ENCODE measurements around the gene CD101. TPM values are rescaled to one million over a fixed set of nuclear protein-coding genes. Genes with fewer than 3 reads are reported as not detected.

Gene CD101
- total RNA-seq, 2 experiments from 2014 or later, result 2.5 to 3.2 TPM

DNA sequence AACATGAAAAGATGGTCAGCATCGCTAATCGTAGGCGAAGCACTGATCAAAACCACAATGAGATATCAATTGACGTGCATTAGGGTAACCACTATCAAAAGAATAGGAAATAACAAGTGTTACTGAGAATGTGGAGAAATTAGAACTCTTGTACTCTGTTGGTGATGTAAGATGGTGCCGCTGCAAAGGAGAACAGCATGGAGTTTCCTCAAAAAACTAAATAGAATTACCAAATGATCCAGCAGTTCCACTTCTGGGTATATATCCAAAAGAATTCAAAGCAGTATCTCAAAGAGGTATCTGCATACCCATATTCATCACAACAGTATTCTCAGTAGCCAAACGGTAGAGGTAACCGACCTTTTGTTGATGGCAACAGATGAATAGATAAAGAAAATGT lies 8.3 kb upstream of the CD101 start:
- Mint-ChIP-seq H3K4me1 (ENCODE audit: low read depth) (peaks cover 27% of the 10 kb centered on the region), H3K27me3 (no peaks in the 10 kb centered on the region), H3K27ac (no peak overlapping the region), H3K36me3 (ENCODE audit: low read depth) (peaks cover 5% of the 10 kb centered on the region), H3K4me3 (no peak overlapping the region), H3K9me3 (no peaks in the 10 kb centered on the region)
- POLR2A ChIA-PET, result no interaction called here
- CTCF ChIA-PET, result no interaction called here
- DNase-seq (no peak), ATAC-seq (no peak)
- intact Hi-C loops (cut with micrococcal nuclease), result no loop called here
- TF ChIP-seq, protein P1, sequence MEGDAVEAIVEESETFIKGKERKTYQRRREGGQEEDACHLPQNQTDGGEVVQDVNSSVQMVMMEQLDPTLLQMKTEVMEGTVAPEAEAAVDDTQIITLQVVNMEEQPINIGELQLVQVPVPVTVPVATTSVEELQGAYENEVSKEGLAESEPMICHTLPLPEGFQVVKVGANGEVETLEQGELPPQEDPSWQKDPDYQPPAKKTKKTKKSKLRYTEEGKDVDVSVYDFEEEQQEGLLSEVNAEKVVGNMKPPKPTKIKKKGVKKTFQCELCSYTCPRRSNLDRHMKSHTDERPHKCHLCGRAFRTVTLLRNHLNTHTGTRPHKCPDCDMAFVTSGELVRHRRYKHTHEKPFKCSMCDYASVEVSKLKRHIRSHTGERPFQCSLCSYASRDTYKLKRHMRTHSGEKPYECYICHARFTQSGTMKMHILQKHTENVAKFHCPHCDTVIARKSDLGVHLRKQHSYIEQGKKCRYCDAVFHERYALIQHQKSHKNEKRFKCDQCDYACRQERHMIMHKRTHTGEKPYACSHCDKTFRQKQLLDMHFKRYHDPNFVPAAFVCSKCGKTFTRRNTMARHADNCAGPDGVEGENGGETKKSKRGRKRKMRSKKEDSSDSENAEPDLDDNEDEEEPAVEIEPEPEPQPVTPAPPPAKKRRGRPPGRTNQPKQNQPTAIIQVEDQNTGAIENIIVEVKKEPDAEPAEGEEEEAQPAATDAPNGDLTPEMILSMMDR (IDR thresholded peaks at IDR 0.05), result no peak

DNA sequence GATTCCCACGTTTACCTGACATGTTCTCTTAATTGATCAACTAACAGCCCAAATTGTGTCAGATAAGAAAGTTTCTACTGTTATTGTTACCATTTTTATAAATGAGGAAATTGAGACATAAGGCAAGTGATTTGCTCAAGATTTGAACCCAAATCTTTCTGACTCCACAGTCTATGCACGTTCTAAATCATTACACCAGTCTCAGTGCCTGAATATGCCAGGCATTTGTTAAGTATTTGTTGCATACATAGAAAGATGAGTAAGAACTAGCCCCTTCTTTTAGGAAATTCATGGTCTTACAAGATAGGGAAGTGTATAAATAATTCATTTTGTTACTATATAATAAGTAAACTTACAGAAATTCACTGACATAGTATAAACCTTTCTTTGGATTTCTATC lies 7.1 kb upstream of the CD101 start:
- POLR2A ChIA-PET, result no interaction called here
- H3K9me3 Mint-ChIP-seq, result no peaks in the 10 kb centered on the region
- no peaks in the 10 kb centered on the region for H3K36me3 Mint-ChIP-seq (ENCODE audit: low read depth)
- H3K4me1 Mint-ChIP-seq (ENCODE audit: low read depth), result peaks cover 19% of the 10 kb centered on the region
- CTCF ChIA-PET, result interaction anchor here (0.9 kb wide), 1 partner anchor 62 kb away, joined by 3 read pairs; no protein-coding TSS in a partner anchor
- H3K27ac Mint-ChIP-seq, result no peak overlapping the region
- DNase-seq (no peak), ATAC-seq (no peak)
- H3K4me3 Mint-ChIP-seq, result no peak overlapping the region
- TF ChIP-seq, protein P1 (IDR thresholded peaks at IDR 0.05), result no peak
- no peaks in the 10 kb centered on the region for H3K27me3 Mint-ChIP-seq
- intact Hi-C loops (cut with micrococcal nuclease), result no loop called here

DNA sequence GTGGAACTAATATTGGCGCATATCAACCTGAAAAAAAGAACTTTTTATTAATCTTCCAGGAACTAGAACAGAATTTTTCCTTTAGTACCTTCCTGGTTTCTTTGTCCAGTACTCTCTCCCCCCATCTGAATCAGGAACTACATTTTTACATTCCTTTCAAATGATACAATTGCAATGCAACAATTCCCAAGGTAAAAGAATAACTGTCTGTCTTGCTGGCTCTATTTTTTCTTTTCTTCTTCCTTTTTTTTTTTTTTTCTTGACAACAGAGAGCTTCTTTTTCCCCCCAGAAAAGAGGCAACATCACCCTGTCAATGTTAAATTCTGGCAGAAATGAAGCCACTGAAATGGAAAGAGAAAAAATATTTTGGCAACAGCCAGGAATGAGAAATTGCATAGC lies 4.5 kb upstream of the CD101 start:
- ChIA-PET POLR2A (interaction anchor here (1.1 kb wide), 2 partner anchors 10 to 11 kb away, joined by 4 read pairs; no protein-coding TSS in a partner anchor), CTCF (no interaction called here)
- H3K27me3 Mint-ChIP-seq, result no peaks in the 10 kb centered on the region
- H3K9me3 Mint-ChIP-seq, result peaks cover 2% of the 10 kb centered on the region
- ATAC-seq (no peak), DNase-seq (no peak)
- H3K4me1 Mint-ChIP-seq (ENCODE audit: low read depth), result peaks cover 27% of the 10 kb centered on the region
- H3K27ac Mint-ChIP-seq, result no peak overlapping the region
- no peak overlapping the region for H3K4me3 Mint-ChIP-seq
- H3K36me3 Mint-ChIP-seq (ENCODE audit: low read depth), result peaks cover 1% of the 10 kb centered on the region
- TF ChIP-seq, protein P1 (IDR thresholded peaks at IDR 0.05), result no peak
- intact Hi-C loops (cut with micrococcal nuclease), result no loop called here

DNA sequence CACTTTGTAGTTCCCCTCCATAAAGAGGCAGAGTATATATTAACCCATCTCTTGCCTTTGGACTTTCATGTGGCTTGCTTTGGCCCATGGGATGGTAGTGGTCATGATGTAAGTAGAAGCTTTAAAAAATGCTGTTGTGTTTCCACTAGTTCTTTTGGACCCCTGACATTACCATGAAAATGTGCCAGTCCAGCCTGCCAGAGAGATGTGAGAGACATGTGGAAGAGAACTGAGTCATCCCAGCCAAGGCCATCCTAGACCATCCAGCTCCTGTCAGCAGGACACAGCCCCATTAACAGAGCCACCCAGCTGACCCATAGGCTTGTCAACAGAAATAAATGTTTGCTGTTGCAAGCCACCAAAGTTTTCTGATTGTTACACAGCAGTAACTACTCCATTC lies 3.9 kb upstream of the CD101 start:
- POLR2A ChIA-PET, result no interaction called here
- TF ChIP-seq, protein P1 (IDR thresholded peaks at IDR 0.05), result no peak
- peaks cover 30% of the 10 kb centered on the region for H3K4me1 Mint-ChIP-seq (ENCODE audit: low read depth)

DNA sequence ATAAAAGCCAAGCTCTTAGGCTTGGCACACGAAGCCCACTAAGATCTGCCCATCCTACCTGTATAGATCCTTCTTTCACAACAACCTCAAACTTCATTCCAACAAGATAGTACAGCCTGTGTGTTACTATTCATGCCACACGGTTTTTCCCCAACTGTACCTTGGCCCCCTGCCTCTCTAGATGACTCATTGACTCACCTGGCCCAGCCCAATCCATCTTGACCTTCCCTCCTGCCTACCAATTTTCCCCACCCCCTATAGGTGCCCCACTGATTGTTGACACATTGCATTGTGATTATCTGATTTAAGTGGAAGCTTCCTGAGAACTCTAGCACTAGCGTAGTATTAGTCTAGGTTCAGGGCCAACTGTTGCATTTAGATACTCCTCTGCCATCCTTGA lies 2.0 kb upstream of the CD101 start:
- H3K4me1 Mint-ChIP-seq (ENCODE audit: low read depth), result peaks cover 44% of the 10 kb centered on the region
- peaks cover 6% of the 10 kb centered on the region for H3K36me3 Mint-ChIP-seq (ENCODE audit: low read depth)
- ATAC-seq (no peak), DNase-seq (no peak)
- TF ChIP-seq, protein P1 (IDR thresholded peaks at IDR 0.05), result no peak
- CTCF ChIA-PET, result interaction anchor here (1.0 to 2.1 kb wide), 2 partner anchors 275 to 327 kb away, joined by 3 to 4 read pairs; no protein-coding TSS in a partner anchor
- H3K27me3 Mint-ChIP-seq, result no peaks in the 10 kb centered on the region
- H3K4me3 Mint-ChIP-seq, result no peak overlapping the region
- POLR2A ChIA-PET, result interaction anchor here (1.2 to 1.9 kb wide), 2 partner anchors 13 to 60 kb away, joined by 3 to 6 read pairs; partner anchors contain the start of gene TTF2
- peaks cover 8% of the 10 kb centered on the region for H3K9me3 Mint-ChIP-seq
- no peak overlapping the region for H3K27ac Mint-ChIP-seq
- intact Hi-C loops (cut with micrococcal nuclease), result no loop called here

More for the DNA sequence above, 3.9 kb upstream of the CD101 start:
- CTCF ChIA-PET, result no interaction called here
- ATAC-seq (no peak), DNase-seq (no peak)
- Mint-ChIP-seq H3K27me3 (no peaks in the 10 kb centered on the region), H3K27ac (no peak overlapping the region), H3K9me3 (peaks cover 5% of the 10 kb centered on the region), H3K36me3 (ENCODE audit: low read depth) (peaks cover 4% of the 10 kb centered on the region), H3K4me3 (no peak overlapping the region)
- intact Hi-C loops (cut with micrococcal nuclease), result no loop called here
